ENCODE results near the gene PIRT.

The PIRT gene

DNA sequence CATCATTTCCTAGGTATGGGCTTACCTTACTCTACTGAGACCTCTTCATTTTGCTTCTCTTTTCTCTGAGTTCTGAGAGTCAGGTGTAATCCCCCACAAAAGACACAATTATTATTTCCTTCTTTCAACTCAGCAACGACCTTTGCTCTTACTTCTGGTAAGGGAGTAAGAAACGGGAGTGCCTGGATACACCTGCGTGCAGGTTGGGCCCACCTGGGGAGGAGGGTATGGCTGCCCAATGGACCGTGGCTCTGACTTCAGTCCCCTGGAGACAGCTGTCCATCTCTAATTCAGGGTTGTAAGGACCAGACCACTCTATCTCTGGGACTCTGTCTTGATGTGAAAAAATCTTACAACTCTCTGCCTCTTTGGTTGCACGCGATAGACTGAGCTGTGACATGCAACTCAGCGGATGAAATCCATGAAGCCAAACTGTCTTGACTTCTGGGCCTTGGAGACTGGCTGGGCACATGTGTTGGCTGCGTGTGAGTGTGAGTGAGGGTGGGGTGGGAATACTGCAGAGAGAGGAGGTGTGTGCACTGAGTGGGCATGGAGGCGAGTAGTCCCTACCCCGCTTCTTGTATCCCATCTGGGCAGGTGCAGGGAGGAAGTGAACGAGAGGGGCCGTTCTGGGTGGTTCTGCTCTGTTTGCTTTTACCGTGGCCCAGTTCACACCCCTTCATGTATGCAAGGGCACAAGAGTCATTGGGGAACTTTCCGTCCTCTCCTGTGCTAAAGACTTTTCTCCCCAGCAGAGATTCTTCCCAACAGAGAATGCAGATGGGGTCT lies 35.2 kb downstream of the PIRT start:
- Histone ChIP-seq H3K27ac (ENCODE audit: low read length) (peak overlapping the region; percentile 92), H3K4me3 (ENCODE audit: low read depth in 1 of 2, low read length in 2 of 2) (peak overlapping the region in 1 of 2 donors; percentile 52), H3K9me3 (ENCODE audit: control insufficient read depth in 1 of 2, low read length in 2 of 2) (no peaks in the 10 kb centered on the region), H3K27me3 (ENCODE audit: low read depth, low read length) (no peaks in the 10 kb centered on the region), H3K36me3 (ENCODE audit: control insufficient read depth in 1 of 2, insufficient read depth in 2 of 2, low read length in 2 of 2) (no peaks in the 10 kb centered on the region), H3K4me1 (ENCODE audit: control insufficient read depth in 1 of 2, insufficient read depth in 2 of 2, low read length in 2 of 2) (peaks cover 0 to 6% of the 10 kb centered on the region in 2 donors)

DNA sequence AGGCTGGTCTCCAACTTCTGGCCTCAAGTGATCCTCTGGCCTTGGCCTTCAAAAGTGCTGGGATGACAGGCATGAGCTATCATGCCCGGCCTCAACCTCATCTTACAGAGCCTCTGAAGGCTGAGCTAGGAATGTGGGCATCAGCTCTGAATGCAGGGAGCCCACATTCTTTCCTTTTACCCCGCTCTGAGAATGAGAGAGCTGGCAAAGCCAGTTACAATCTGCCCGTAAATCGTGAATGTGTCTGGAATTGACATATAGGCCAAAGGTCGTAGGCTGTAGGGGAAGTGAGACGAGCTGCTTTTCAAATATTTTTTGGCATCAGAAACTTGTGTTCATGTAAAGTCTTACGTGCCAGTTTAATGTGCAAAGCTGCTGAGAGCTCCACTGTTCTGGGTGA lies 38.5 kb downstream of the PIRT start:
- H3K4me1 ChIP-seq (ENCODE audit: control insufficient read depth in 1 of 2, insufficient read depth in 2 of 2, low read length in 2 of 2) = peaks cover 0 to 8% of the 10 kb centered on the region in 2 donors
- no peaks in the 10 kb centered on the region for H3K27me3 ChIP-seq (ENCODE audit: low read depth, low read length)
- no peak overlapping the region for H3K4me3 ChIP-seq (ENCODE audit: low read depth in 1 of 2, low read length in 2 of 2)
- no peaks in the 10 kb centered on the region for H3K36me3 ChIP-seq (ENCODE audit: control insufficient read depth in 1 of 2, insufficient read depth in 2 of 2, low read length in 2 of 2)
- peak overlapping the region; percentile 92 for H3K27ac ChIP-seq (ENCODE audit: low read length)
- no peaks in the 10 kb centered on the region for H3K9me3 ChIP-seq (ENCODE audit: control insufficient read depth in 1 of 2, low read length in 2 of 2)

DNA sequence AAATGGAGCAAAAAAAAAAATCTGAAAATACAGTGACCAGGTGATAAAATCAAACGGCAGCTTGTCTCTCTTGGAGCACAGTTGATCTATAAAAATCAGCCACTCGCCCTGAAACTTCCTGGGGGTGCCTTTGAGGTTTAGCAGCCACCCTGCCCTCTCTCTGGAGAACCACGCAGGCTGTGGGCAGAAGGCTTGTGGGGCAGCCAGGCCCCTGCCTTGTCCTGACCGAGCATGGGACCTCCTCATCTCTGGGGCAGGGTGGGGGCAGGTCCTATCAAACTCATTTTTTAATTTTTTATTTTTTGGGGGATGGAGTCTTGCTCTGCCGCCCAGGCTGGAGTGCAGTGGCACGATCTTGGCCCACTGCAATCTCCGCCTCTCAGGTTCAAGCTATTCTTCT lies 39.0 kb downstream of the PIRT start:
- Histone ChIP-seq H3K27ac (ENCODE audit: low read length) (peak overlapping the region; percentile 92), H3K4me1 (ENCODE audit: control insufficient read depth in 1 of 2, insufficient read depth in 2 of 2, low read length in 2 of 2) (peaks cover 0 to 8% of the 10 kb centered on the region in 2 donors), H3K36me3 (ENCODE audit: control insufficient read depth in 1 of 2, insufficient read depth in 2 of 2, low read length in 2 of 2) (no peaks in the 10 kb centered on the region), H3K27me3 (ENCODE audit: low read depth, low read length) (no peaks in the 10 kb centered on the region), H3K4me3 (ENCODE audit: low read depth in 1 of 2, low read length in 2 of 2) (no peak overlapping the region), H3K9me3 (ENCODE audit: control insufficient read depth in 1 of 2, low read length in 2 of 2) (no peaks in the 10 kb centered on the region)

DNA sequence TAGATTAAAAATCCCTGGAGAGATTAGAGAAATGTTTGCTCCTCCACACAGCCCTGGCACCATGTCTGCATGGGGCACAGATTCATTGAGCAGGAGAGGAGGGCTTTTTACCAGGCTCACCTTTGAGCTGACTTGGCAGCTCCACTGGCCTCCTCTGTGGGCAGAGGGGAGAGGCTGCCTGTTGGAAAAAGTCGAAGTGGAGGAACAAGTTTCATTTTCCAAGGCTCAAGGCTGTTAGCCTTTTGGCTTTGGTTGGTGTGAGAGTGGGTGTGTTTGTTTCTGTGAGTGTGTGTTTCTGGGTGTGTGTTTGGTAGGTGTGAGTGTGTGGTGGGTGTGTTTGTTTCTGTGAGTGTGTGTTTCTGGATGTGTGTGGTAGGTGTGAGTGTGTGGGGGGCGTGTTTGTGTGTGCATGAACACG lies 39.5 kb downstream of the PIRT start:
- H3K4me1 ChIP-seq (ENCODE audit: control insufficient read depth in 1 of 2, insufficient read depth in 2 of 2, low read length in 2 of 2) = peaks cover 0 to 8% of the 10 kb centered on the region in 2 donors
- peak overlapping the region; percentile 92 for H3K27ac ChIP-seq (ENCODE audit: low read length)
- H3K27me3 ChIP-seq (ENCODE audit: low read depth, low read length) = no peaks in the 10 kb centered on the region
- H3K4me3 ChIP-seq (ENCODE audit: low read depth in 1 of 2, low read length in 2 of 2) = peak overlapping the region in 1 of 2 donors; percentile 26
- no peaks in the 10 kb centered on the region for H3K36me3 ChIP-seq (ENCODE audit: control insufficient read depth in 1 of 2, insufficient read depth in 2 of 2, low read length in 2 of 2)
- no peaks in the 10 kb centered on the region for H3K9me3 ChIP-seq (ENCODE audit: control insufficient read depth in 1 of 2, low read length in 2 of 2)

DNA sequence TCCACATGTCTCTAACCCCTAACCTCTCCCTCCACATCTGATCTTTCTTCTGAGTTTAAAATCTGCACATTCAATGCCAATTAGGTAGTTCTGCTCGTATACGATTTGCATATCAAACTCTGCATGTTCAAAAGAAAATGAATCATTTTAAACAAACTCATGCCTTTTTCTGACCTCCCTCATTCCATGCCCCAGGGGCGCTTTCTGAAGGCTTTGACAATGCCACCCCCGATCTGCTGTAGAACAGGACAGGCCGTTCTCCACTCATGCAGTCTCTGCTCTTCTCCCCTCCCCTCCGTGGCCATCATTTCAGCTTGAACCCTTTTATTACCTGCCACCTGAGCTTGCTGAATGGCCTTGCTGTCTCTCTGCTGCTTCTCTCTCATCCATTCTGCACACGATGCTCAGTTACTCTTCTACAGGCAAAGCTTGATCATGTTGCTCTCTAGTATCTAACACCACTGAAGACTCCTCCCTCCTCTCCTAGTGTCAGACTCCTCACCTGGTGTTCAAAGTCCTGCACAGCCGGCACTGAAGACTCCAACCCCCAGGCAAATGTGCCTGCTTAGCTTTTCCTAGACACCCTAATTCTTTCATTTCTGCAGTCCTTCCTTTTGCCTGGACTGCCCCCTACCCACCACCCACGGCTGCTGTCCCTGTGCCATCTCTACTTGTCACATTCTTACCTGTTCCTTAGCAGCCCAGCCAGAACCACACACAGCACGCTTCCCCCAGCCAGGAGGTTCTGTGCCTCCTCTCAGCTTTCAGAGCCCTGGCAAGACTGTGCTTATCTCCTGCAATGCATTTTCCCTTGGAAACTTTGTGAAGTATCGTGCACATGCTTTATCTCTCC lies 40.2 kb downstream of the PIRT start:
- peaks cover 0 to 8% of the 10 kb centered on the region in 2 donors for H3K4me1 ChIP-seq (ENCODE audit: control insufficient read depth in 1 of 2, insufficient read depth in 2 of 2, low read length in 2 of 2)
- H3K27me3 ChIP-seq (ENCODE audit: low read depth, low read length) = no peaks in the 10 kb centered on the region
- H3K4me3 ChIP-seq (ENCODE audit: low read depth in 1 of 2, low read length in 2 of 2) = peak overlapping the region in 1 of 2 donors; percentile 26
- peak overlapping the region; percentile 92 for H3K27ac ChIP-seq (ENCODE audit: low read length)
- no peaks in the 10 kb centered on the region for H3K36me3 ChIP-seq (ENCODE audit: control insufficient read depth in 1 of 2, insufficient read depth in 2 of 2, low read length in 2 of 2)
- no peaks in the 10 kb centered on the region for H3K9me3 ChIP-seq (ENCODE audit: control insufficient read depth in 1 of 2, low read length in 2 of 2)

DNA sequence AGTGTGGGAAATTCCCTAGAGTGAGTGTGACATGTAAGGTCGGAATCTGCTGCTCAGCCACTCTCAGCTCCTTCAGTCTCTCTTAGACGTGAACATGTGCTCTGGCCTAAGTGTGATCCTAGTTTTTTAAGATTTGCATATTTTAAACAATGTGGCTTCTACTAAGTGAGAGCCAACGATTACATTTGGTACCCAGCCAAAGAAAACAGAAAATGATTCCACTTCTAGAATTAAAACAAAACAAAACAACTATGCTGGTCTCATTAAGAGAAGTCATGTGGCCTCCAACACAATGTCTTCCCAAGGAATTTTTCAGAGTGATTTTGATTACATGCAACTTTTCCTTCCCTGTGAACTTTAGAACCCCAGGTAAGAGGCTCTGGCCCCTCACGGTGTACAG lies 44.1 kb downstream of the PIRT start:
- Histone ChIP-seq H3K4me3 (ENCODE audit: low read depth in 1 of 2, low read length in 2 of 2) (no peak overlapping the region), H3K9me3 (ENCODE audit: control insufficient read depth in 1 of 2, low read length in 2 of 2) (no peaks in the 10 kb centered on the region), H3K27ac (ENCODE audit: low read length) (no peak overlapping the region), H3K36me3 (ENCODE audit: control insufficient read depth in 1 of 2, insufficient read depth in 2 of 2, low read length in 2 of 2) (no peaks in the 10 kb centered on the region), H3K4me1 (ENCODE audit: control insufficient read depth in 1 of 2, insufficient read depth in 2 of 2, low read length in 2 of 2) (peaks cover 0 to 8% of the 10 kb centered on the region in 2 donors), H3K27me3 (ENCODE audit: low read depth, low read length) (no peaks in the 10 kb centered on the region)

DNA sequence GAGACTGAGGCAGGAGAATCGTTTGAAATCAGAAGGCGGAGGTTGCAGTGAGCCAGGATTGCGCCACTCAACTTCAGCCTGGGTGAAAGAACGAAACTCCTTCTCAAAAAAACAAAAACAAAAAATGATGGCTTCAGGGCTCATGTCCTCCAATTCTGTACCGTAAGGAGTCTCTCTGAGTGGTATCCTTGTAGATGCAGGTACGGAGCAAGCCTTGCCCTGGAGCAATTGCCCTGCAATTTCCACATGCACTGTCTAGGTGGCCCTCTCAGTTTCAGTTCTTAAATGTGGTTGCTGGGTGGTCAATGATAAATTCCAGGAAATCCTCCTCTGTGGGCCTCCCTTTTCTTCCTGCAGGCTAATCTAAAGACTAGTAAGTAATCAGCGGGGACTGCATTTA lies 44.6 kb downstream of the PIRT start:
- Histone ChIP-seq H3K4me1 (ENCODE audit: control insufficient read depth in 1 of 2, insufficient read depth in 2 of 2, low read length in 2 of 2) (peaks cover 0 to 8% of the 10 kb centered on the region in 2 donors), H3K4me3 (ENCODE audit: low read depth in 1 of 2, low read length in 2 of 2) (no peak overlapping the region), H3K27me3 (ENCODE audit: low read depth, low read length) (no peaks in the 10 kb centered on the region), H3K9me3 (ENCODE audit: control insufficient read depth in 1 of 2, low read length in 2 of 2) (no peaks in the 10 kb centered on the region), H3K27ac (ENCODE audit: low read length) (no peak overlapping the region), H3K36me3 (ENCODE audit: control insufficient read depth in 1 of 2, insufficient read depth in 2 of 2, low read length in 2 of 2) (no peaks in the 10 kb centered on the region)

DNA sequence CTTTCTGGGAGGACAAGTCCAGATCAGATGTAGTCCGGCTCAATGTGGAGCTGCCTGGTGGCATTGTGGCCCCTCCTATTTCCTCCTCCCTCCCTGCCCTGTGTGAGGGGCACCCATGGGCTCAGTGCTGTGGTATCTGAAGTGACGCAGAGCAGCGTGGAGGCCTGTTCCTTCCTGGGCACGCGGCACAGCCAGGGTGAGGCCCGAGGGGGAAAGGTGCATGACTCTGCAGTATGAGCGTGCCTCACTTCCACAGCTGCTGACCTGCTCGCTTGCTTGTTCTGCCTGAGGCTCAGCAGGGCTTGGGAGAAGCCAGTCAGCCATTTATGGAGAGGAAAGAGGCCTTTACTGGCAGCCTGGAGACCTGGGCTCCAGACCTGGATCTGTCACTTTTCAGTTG lies 45.7 kb downstream of the PIRT start:
- Histone ChIP-seq H3K9me3 (ENCODE audit: control insufficient read depth in 1 of 2, low read length in 2 of 2) (no peaks in the 10 kb centered on the region), H3K27me3 (ENCODE audit: low read depth, low read length) (no peaks in the 10 kb centered on the region), H3K4me3 (ENCODE audit: low read depth in 1 of 2, low read length in 2 of 2) (no peak overlapping the region), H3K4me1 (ENCODE audit: control insufficient read depth in 1 of 2, insufficient read depth in 2 of 2, low read length in 2 of 2) (no peaks in the 10 kb centered on the region), H3K36me3 (ENCODE audit: control insufficient read depth in 1 of 2, insufficient read depth in 2 of 2, low read length in 2 of 2) (no peaks in the 10 kb centered on the region), H3K27ac (ENCODE audit: low read length) (no peak overlapping the region)

DNA sequence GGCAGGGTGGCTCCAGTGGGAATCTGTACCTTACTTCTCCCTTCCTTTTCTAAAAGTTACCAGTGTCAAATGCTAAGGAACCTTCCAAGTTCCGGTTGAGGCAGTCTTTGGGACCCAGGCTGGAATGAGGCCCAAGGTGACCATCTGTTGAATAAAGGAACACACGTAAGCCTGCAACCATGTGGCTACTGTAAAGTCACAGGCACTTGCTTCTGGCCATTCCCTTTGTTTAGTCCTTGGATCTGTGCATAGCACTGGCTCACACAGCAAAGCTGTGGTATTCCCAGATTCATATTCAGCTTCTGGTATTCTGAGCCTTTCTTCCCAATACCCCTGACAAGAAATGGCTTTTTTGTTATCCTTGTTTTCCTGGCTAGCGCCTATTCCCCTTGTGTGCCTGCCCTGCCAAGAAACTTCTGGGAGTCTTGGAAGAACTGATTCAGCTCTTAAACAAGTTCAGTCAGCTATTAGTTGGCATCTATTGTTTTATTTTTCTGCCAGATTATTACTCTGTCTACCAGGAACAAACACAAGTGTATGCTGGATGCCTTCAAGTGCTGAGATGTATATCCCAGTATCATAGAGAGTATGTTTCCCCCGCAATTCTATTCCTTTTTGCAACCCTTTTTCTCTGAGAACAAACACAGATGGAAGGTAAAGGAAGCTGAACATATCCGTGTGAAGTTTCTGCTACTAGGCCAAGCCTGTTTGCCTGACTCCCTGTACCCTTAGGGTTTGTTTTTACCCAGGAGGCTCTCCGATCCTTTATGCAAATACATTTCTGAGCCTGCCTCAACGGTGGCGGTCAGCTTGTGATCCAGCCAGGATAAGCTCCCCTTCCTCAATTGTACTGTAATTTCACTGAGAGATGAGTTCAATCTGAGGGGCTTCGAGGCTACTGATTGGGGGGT lies 47.1 kb downstream of the PIRT start:
- no peaks in the 10 kb centered on the region for H3K4me1 ChIP-seq (ENCODE audit: control insufficient read depth in 1 of 2, insufficient read depth in 2 of 2, low read length in 2 of 2)
- no peaks in the 10 kb centered on the region for H3K27me3 ChIP-seq (ENCODE audit: low read depth, low read length)
- no peak overlapping the region for H3K27ac ChIP-seq (ENCODE audit: low read length)
- no peak overlapping the region for H3K4me3 ChIP-seq (ENCODE audit: low read depth in 1 of 2, low read length in 2 of 2)
- H3K36me3 ChIP-seq (ENCODE audit: control insufficient read depth in 1 of 2, insufficient read depth in 2 of 2, low read length in 2 of 2) = no peaks in the 10 kb centered on the region
- H3K9me3 ChIP-seq (ENCODE audit: control insufficient read depth in 1 of 2, low read length in 2 of 2) = no peaks in the 10 kb centered on the region

DNA sequence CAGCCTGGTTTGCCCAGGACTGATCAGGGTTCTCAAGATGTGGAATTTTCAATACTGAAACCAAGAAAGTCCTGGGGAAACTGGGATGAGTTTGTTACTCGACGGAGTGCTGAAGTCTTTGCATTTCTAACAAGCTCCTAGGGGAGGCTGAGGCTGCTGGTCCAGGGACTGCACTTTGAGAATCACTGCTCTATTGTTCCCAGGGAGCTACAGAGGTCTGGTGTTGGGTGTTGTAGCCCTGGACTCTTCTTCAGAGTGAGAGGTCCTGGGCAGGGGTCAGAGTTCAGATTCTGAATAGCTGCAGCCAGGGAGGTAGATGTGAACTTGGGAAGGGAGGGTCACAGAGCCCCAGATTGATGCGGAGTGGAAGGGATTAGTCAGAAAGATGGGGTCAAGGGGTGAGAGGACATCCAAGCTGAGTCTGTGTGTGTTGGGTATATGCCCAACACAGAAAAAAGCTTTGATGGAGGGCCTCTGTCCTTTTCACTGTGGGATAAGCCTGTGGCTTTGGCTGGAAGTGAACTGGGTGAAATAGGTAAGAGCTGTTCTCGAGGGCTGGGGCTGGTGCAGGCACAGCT lies 48.1 kb downstream of the PIRT start:
- Histone ChIP-seq H3K27ac (ENCODE audit: low read length) (no peak overlapping the region), H3K4me1 (ENCODE audit: control insufficient read depth in 1 of 2, insufficient read depth in 2 of 2, low read length in 2 of 2) (peaks cover 0 to 2% of the 10 kb centered on the region in 2 donors), H3K27me3 (ENCODE audit: low read depth, low read length) (no peaks in the 10 kb centered on the region), H3K9me3 (ENCODE audit: control insufficient read depth in 1 of 2, low read length in 2 of 2) (no peaks in the 10 kb centered on the region), H3K4me3 (ENCODE audit: low read depth in 1 of 2, low read length in 2 of 2) (no peak overlapping the region), H3K36me3 (ENCODE audit: control insufficient read depth in 1 of 2, insufficient read depth in 2 of 2, low read length in 2 of 2) (no peaks in the 10 kb centered on the region)
